ENCODE data around the gene THY1. TPM values are rescaled to one million over a fixed set of nuclear protein-coding genes. Genes with fewer than 3 reads are reported as not detected.

The THY1 gene
- polyA plus RNA-seq, 1 experiment = 1,905 TPM

DNA sequence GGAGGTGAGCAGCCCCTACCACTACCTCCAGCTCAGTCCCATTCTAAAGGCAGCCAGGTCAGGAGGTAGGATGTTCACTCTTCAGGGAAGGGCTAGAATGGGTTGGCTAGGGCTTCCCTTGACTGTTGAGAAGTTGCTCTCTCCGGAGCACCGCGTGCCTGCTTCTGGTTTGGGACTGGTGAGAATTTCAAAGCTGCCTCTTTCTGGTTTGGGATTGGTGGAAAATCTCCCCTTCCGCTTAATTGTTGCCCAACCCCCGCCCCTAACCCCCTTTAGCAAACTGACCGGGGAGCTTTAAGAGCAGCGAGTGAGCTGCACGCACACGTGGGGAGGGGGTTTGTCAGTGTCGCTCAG, 42.2 kb downstream of the THY1 start:
- peak overlapping the region; percentile 47 for H3K4me3 ChIP-seq (ENCODE audit: low read depth, low read length)
- peaks cover 5% of the 10 kb centered on the region; the same call in 1 of the 2 replicates for H3K27me3 ChIP-seq (ENCODE audit: control insufficient read depth, insufficient read depth, low read length)
- POLR2A ChIA-PET = no interaction called here
- H3K36me3 ChIP-seq (ENCODE audit: control insufficient read depth, insufficient read depth, low read length) = no peaks in the 10 kb centered on the region
- DNase-seq (ENCODE audit: low read depth) = no peak
- CTCF ChIA-PET = interaction anchor here (0.8 to 21.4 kb wide), 24 partner anchors 9 to 236 kb away, joined by 3 to 349 read pairs (median 5); partner anchors contain the start of gene THY1
- no peak for TF ChIP-seq CTCF (IDR thresholded peaks at IDR 0.05; ENCODE audit: insufficient read depth, low read depth, low read length)

DNA sequence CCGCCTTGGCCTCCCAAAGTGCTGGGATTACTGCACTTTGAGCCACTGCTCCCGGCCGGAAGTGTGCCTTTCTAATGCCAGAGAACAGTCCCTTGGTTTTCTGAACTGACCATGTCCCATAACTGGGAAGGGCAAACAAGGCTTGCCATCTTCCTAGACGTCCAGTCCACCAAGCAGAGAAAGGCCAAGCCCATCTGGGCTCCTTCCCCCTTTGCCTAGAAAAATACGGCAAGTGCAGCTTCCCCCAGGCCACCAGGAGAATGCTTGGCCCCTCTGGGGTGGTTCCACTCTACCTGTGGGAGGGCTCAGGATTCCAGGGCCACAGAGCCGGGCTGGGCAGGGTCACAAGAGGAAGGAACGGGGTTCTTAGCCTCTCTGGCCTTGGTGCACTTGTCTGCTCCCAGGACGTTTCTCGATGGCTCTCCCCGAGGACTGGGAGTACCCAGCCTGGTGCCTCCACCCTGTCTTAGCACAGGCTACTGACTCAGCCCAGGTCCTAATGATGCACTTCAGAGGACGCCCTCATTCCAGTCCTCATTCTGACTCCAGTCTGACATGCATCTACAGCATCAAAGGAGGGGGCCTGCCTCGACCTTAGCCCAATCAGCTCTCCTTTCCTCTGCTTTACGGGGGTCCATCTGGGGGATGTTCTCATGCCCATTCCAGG, 42.7 kb downstream of the THY1 start:
- Histone ChIP-seq H3K27me3 (ENCODE audit: control insufficient read depth, insufficient read depth, low read length) (peaks cover 5% of the 10 kb centered on the region; the same call in 1 of the 2 replicates), H3K36me3 (ENCODE audit: control insufficient read depth, insufficient read depth, low read length) (no peaks in the 10 kb centered on the region), H3K4me3 (ENCODE audit: low read depth, low read length) (no peak overlapping the region)
- TF ChIP-seq CTCF (IDR thresholded peaks at IDR 0.05; ENCODE audit: insufficient read depth, low read depth, low read length) = no peak
- no peak for DNase-seq (ENCODE audit: low read depth)
- POLR2A ChIA-PET = no interaction called here
- CTCF ChIA-PET = interaction anchor here (0.8 to 21.4 kb wide), 14 partner anchors 11 to 100 kb away, joined by 3 to 349 read pairs (median 6); no protein-coding TSS in a partner anchor

- Histone ChIP-seq H3K36me3 (ENCODE audit: control insufficient read depth, insufficient read depth, low read length) (no peaks in the 10 kb centered on the region), H3K4me3 (ENCODE audit: low read depth, low read length) (no peak overlapping the region), H3K27me3 (ENCODE audit: control insufficient read depth, insufficient read depth, low read length) (no peaks in the 10 kb centered on the region; the same call in 1 of the 2 replicates)
- TF ChIP-seq CTCF (IDR thresholded peaks at IDR 0.05; ENCODE audit: insufficient read depth, low read depth, low read length) = no peak
- no peak for DNase-seq (ENCODE audit: low read depth)
- POLR2A ChIA-PET = no interaction called here
- CTCF ChIA-PET = interaction anchor here (0.8 to 21.4 kb wide), 9 partner anchors 12 to 234 kb away, joined by 3 to 349 read pairs (median 3); partner anchors contain the start of gene CBL
Observed at GRCh38 chr11:119378851-119379465, 44.0 kb downstream of the THY1 start.

DNA sequence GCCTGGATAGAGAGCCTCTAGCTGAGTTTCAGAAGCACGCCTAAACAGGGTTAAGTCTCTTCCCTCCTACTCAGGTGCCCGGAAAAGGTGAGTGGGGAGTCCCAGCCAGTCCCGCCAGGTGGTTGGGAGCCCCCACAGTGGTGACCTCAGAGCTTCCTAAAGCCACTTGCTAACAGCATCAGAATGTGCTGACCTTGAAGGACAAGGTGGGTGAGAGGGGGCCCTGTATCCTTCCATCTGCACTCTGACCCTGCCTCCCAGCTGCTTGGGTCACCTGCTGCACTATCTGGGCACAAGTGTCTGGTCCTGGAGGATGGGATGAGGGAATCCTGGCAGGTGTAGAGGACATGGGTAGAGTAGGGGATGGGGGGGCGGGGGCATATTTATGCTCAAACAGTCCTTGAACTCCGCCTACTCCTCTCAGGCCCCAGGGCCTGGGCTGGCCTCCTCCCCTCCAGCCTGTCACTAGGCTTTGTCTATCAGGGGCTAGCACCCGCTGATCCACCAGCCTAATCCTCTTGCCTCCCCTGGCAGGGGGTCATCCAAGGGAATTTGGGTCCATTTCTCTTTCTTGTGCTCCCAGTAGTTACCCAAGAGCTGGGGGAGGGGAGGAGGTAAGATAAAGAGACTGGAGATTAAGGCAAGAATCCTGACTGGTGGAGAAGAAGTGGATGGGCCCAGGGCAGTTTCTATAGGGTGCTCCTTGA, 44.9 kb downstream of the THY1 start:
- CTCF ChIA-PET = interaction anchor here (0.8 to 21.4 kb wide), 8 partner anchors 11 to 172 kb away, joined by 3 to 349 read pairs (median 5); partner anchors contain the start of gene CBL
- TF ChIP-seq CTCF (IDR thresholded peaks at IDR 0.05; ENCODE audit: insufficient read depth, low read depth, low read length) = no peak
- POLR2A ChIA-PET = no interaction called here
- H3K4me3 ChIP-seq (ENCODE audit: low read depth, low read length) = no peak overlapping the region
- no peak for DNase-seq (ENCODE audit: low read depth)
- no peaks in the 10 kb centered on the region for H3K36me3 ChIP-seq (ENCODE audit: control insufficient read depth, insufficient read depth, low read length)
- no peaks in the 10 kb centered on the region for H3K27me3 ChIP-seq (ENCODE audit: control insufficient read depth, insufficient read depth, low read length)

All from BJ (cell line).